A549 (cell line): ENCODE results near the gene DUSP28.

ENCODE experiments used
- FOSL2 ChIP-seq, 2 experiments: fragments of 450-650 bp in 1 of 2; fragments of >200 bp in 1 of 2; sonication (Bioruptor Twin) in 1 of 2; formaldehyde crosslinking; IDR thresholded peaks; 2 replicates each; pipeline versions ENCODE4 v1.5.0 to v1.6.1; 2016 to 2020; ENCODE audit warnings: mild to moderate bottlenecking in 1 of 2, moderate library complexity in 1 of 2
- PBX3 ChIP-seq: IDR thresholded peaks from 2 replicates; pipeline ENCODE4 v1.6.1; 2012

GRCh38 chr2:240579071-240579762, 19.1 kb downstream of the DUSP28 start:
- TF ChIP-seq PBX3 (no peak), FOSL2 (IDR thresholded peaks at IDR 0.05) (no peak), FOSL2 (CRISPR knock-in tag; IDR thresholded peaks at IDR 0.05) (no peak)
